ENCODE results near the gene FUT2. TPM values are rescaled to one million over a fixed set of nuclear protein-coding genes. Genes with fewer than 3 reads are reported as not detected.

The FUT2 gene
- polyA plus RNA-seq (2012; ENCODE audit: insufficient read length, low read depth) = 0.26 TPM

- TF ChIP-seq FOXP2 (optimal IDR thresholded peaks at IDR 0.05; ENCODE audit: borderline replicate concordance, extremely low read depth, extremely low read length, insufficient read depth) (no peak), TAF1 (IDR thresholded peaks at IDR 0.05; ENCODE audit: borderline replicate concordance, insufficient read depth, low read length) (no peak)
These were observed at the start of gene FUT2 for GRCh38 chr19:48695743-48696352. Gene FUT2, plus strand, starts transcription at chr19:48695971. Its CDS starts 6,986 bp downstream, at chr19:48702957.

DNA sequence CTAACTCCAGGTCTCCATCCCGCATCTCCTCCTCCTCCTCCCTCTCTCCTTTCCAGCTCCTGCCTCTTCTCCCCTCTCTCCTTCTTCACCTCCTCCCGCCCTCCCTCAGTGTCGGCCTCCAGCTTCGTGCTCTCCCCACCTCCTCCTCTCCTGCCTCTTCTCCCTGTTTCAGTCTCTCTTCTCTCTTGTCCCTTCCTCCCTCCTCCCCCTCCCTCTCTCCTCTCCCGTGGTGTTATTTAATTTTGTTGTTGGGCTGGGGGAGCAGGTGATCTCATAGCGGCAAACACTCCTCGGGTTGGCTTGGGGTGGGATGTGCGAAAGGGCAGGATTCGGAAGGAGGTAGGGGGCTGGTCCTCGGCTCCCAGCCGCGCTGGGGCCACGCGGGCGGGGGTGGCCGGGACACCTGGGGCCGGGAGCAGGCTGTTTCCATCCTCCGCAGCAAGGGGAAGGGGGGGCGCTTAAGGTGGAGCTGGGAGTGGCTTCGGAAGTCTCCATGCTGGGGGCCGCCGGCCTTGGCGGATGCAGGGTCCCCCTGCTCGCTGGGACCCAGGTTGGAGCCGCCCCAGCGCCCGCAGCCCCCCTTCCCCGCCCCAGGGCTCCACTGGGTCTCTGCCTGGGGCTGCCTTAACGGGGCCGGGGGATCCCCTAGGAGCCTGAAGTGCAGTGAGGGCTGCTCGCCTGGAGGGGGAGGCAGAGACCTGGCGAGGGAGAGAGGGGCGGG, 49.6 kb upstream of the FUT2 start, which contains the start of gene CA11:
CA11 (minus strand) TSS at position 187 of the 721 bp plus-strand sequence. CDS start 555 bp downstream, outside the sequence.
- no peak; the same call in 1 of the 2 replicates for TF ChIP-seq SIN3A (IDR thresholded peaks at IDR 0.05; ENCODE audit: borderline replicate concordance, insufficient read depth, low read length)
- peak; percentile 66 for TF ChIP-seq FOXP2 (optimal IDR thresholded peaks at IDR 0.05; ENCODE audit: borderline replicate concordance, extremely low read depth, extremely low read length, insufficient read depth)

- TF ChIP-seq SIN3A (IDR thresholded peaks at IDR 0.05; ENCODE audit: borderline replicate concordance, insufficient read depth, low read length) (no peak), FOXP2 (optimal IDR thresholded peaks at IDR 0.05; ENCODE audit: borderline replicate concordance, extremely low read depth, extremely low read length, insufficient read depth) (no peak)
These were observed 49.0 kb upstream of the FUT2 start for GRCh38 chr19:48646722-48647216.

DNA sequence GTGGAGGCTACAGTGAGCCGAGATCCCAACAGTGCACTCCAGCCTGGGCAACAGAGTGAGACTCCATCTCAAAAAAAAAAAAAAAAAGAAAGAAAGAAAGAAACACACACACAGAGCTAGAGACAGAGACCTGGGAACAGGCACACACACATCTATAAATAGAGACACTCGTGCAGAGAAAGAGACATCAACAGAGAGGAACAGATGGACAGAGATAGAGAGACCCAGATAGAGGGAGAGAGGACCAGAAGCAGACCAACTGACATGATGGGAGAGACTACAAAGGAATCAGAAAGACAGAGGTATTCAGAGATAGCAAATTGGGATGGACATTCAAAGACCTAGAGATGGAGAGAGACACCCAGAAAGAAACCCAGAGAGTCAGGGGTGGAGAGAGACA, 47.6 kb upstream of the FUT2 start:
- TF ChIP-seq FOXP2 (optimal IDR thresholded peaks at IDR 0.05; ENCODE audit: borderline replicate concordance, extremely low read depth, extremely low read length, insufficient read depth) (no peak), SIN3A (IDR thresholded peaks at IDR 0.05; ENCODE audit: borderline replicate concordance, insufficient read depth, low read length) (no peak), TAF1 (IDR thresholded peaks at IDR 0.05; ENCODE audit: borderline replicate concordance, insufficient read depth, low read length) (no peak), REST (IDR thresholded peaks at IDR 0.05; ENCODE audit: insufficient read depth in 1 of 2, low read depth in 2 of 2, low read length in 2 of 2) (no peak), POLR2AphosphoS5 (IDR thresholded peaks at IDR 0.05; ENCODE audit: low read depth, low read length) (no peak)

DNA sequence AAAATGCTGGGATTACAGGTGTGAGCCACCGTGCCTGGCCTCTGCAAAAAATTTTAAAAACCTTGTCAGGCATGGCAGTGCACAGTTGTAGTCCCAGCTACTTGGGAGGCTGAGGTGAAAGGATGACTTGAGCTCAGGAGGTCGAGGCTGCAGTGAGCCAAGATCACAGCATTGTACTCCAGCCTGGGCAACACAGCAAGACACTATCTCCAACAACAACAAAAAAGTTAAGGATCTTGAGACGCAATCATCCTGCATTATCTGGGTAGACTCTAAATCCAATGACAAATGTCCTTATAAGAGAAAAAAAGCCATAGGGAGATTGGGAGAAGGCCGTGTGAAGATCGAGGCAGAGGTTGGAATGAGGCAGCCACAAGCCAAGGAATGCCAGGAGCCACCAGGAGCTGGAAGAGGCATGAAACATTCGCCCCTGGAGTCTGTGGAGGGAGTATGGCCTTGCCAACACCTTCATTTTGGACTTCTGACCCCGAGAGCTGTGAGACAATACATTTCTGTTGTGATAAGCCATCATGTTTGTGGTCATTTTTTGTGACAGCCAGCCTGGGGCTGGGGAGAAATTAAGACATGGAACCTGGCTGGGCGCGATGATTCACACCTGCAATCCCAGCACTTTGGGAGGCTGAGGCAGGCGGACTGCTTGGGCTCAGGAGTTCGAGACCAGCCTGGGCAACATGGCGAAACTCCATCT, 44.6 kb upstream of the FUT2 start:
- TF ChIP-seq REST (IDR thresholded peaks at IDR 0.05; ENCODE audit: insufficient read depth in 1 of 2, low read depth in 2 of 2, low read length in 2 of 2) (no peak), POLR2AphosphoS5 (IDR thresholded peaks at IDR 0.05; ENCODE audit: low read depth, low read length) (no peak), SIN3A (IDR thresholded peaks at IDR 0.05; ENCODE audit: borderline replicate concordance, insufficient read depth, low read length) (no peak), TAF1 (IDR thresholded peaks at IDR 0.05; ENCODE audit: borderline replicate concordance, insufficient read depth, low read length) (no peak), FOXP2 (optimal IDR thresholded peaks at IDR 0.05; ENCODE audit: borderline replicate concordance, extremely low read depth, extremely low read length, insufficient read depth) (no peak)

GRCh38 chr19:48651683-48652048, 44.1 kb upstream of the FUT2 start:
- TF ChIP-seq REST (IDR thresholded peaks at IDR 0.05; ENCODE audit: insufficient read depth in 1 of 2, low read depth in 2 of 2, low read length in 2 of 2) (no peak), SIN3A (IDR thresholded peaks at IDR 0.05; ENCODE audit: borderline replicate concordance, insufficient read depth, low read length) (no peak), FOXP2 (optimal IDR thresholded peaks at IDR 0.05; ENCODE audit: borderline replicate concordance, extremely low read depth, extremely low read length, insufficient read depth) (no peak), TAF1 (IDR thresholded peaks at IDR 0.05; ENCODE audit: borderline replicate concordance, insufficient read depth, low read length) (no peak), POLR2AphosphoS5 (IDR thresholded peaks at IDR 0.05; ENCODE audit: low read depth, low read length) (no peak)
